GM18868 (cell line): ENCODE results near the gene RNF7.
"Not testable (repeated sequence)": the region's sequence is repeated elsewhere in the genome, so short reads cannot be mapped to it uniquely, and the experiment has no call there.

Source experiments
- ATAC-seq: cut with Tn5 transposase; IDR thresholded peaks from one replicate; pipeline ENCODE4 v1.9.1; 2021; ENCODE audit warnings: mild to moderate bottlenecking, moderate library complexity; ENCODE audit not compliant: unreplicated experiment

The RNF7 gene

GRCh38 chr3:141735176-141735575 lies 2.9 kb upstream of the RNF7 start:
- no peak for ATAC-seq

- no peak for ATAC-seq
Measured at GRCh38 chr3:141735770-141736465, 2.2 kb upstream of the RNF7 start.

GRCh38 chr3:141737093-141737492 lies 1.0 kb upstream of the RNF7 start:
- ATAC-seq: no peak

DNA sequence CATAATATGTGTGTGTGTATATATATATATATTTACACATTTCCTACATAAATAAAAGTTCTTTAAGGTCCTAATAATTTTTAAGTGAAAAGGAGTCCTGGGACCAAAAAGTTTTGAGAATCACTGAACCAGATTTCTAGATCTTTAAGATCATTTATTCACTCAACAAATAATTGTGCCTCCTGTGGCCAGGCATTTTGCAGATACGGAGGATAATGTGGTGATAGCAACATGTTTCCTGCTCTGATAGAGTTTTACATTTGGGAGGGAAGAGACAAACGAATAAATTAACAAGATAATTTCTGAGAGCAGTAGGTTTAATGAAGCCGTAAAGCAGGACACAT lies 448 bp upstream of the RNF7 start:
- ATAC-seq: no peak

DNA sequence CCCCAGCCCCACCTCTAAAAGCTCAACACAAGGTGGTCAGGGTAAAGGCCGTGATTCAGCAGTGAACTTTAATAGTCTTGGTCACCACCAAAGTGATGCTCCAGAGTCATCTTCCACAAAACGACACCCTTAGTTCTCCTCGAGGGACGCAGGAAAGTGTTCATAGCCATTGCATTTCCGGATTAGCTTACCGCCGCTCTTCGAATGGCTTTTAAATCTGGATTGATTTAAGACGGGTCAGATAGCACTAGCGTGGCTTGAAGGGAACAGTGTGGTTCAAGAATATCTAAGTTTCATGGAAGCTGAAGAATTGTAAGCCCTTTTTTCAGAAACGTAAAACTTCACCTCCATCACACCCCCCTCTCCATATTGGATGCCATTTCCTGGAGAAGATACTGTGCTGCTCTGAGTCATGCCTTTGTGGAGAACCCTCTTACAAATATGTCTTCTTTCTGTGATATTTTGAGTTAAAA lies 829 bp downstream of the RNF7 start:
- no peak for ATAC-seq

GRCh38 chr3:141739731-141740130 lies 1.6 kb downstream of the RNF7 start:
- no peak for ATAC-seq

GRCh38 chr3:141740349-141740748 lies 2.3 kb downstream of the RNF7 start:
- ATAC-seq: no peak

DNA sequence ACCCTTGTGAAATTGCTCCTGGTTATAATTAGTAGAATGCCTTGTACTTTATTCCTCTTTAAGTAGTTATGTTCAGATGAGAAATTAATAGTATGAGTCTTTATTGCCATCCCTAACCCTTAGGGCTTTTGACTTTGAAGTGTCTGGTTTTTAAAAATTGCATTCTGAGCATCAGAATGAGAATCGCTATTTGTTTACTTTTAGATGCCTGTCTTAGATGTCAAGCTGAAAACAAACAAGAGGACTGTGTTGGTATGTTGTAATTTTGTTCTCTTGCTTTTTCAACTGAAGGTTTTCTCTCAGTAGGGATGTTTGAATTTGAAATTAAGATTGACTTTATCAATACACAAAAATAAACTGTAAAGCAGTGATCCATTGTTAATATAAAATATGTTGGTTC lies 5.2 kb downstream of the RNF7 start:
- ATAC-seq: no peak

- no peak for ATAC-seq
Measured at GRCh38 chr3:141746962-141747361, 8.9 kb downstream of the RNF7 start.

GRCh38 chr3:141753399-141753798 lies 15.3 kb downstream of the RNF7 start:
- ATAC-seq: no peak

GRCh38 chr3:141754032-141754431 lies 15.9 kb downstream of the RNF7 start:
- no peak for ATAC-seq

DNA sequence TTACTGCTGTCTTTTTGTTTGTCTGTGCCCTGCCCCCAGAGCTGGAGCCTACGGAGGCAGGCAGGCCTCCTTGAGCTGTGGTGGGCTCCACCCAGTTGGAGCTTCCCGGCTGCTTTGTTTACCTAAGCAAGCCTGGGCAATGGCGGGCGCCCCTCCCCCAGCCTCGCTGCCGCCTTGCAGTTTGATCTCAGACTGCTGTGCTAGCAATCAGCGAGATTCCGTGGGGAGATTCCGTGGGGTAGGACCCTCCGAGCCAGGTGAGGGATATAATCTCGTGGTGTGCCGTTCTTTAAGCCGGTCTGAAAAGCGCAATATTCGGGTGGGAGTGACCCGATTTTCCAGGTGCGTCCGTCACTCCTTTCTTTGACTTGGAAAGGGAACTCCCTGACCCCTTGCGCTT lies 24.5 kb downstream of the RNF7 start:
- ATAC-seq: not testable (repeated sequence)

- ATAC-seq: no peak
Measured at GRCh38 chr3:141763088-141763750, 25.1 kb downstream of the RNF7 start, which contains the start of gene GRK7. TSS of gene GRK7 (plus strand) at chr3:141763408. CDS start at chr3:141778285, 14,877 bp downstream.

- ATAC-seq: no peak
Measured at GRCh38 chr3:141764045-141764444, 25.9 kb downstream of the RNF7 start.

DNA sequence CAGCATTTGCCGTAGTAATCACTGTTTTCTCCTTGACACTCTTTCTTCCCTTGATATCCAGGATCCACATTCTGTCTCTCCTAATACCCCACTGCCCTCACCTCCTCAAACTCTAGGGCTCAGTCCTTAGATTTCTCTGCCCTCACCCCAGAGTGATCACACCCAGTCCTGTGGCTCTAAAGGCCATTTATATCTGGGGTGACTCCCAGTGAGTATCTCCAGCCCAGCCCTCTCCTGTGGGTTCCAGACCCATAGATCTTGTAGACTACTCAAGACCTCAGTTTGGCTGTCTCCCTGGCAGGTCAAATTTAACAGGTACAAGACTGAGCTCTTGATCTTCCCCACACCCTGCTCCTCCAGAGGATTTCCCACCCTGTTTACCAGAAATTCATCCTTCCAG lies 26.4 kb downstream of the RNF7 start:
- ATAC-seq: no peak

GRCh38 chr3:141764986-141765385 lies 26.9 kb downstream of the RNF7 start:
- ATAC-seq: no peak

GRCh38 chr3:141767066-141767465 lies 29.0 kb downstream of the RNF7 start:
- ATAC-seq: no peak

DNA sequence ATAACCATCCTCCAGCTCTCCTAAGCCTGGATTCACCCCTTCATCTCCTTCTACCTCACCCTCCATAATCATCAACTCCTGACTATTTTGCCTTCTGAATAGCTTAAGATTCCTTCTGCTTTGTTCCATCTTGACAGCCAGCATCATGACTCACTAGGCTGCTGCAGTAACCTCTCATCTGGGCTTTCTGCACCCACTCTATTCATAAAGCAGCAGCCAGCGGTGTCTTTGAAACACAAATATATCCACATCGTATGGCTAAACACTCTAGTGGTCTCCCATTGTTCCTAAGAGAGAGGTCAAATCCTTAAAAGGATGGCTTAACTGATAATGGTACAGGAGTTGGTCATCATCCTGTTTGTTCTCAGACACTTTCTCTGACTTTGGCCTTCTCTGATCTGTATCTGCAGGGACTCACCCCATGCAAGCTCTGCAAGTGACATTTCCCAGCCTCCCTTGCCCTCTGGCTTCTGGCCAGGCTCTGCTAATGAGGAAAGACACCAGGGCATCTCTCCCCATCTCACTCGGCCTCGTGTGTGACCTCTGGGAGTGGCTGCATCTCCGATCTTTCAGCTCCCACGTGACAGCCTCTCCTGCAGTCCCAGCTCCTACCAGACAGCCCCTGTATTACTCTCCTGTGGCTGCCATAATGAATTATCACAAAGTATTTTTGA lies 31.3 kb downstream of the RNF7 start:
- no peak for ATAC-seq

- no peak for ATAC-seq
Measured at GRCh38 chr3:141773676-141774075, 35.6 kb downstream of the RNF7 start.

- no peak for ATAC-seq
Measured at GRCh38 chr3:141776376-141776775, 38.3 kb downstream of the RNF7 start.

DNA sequence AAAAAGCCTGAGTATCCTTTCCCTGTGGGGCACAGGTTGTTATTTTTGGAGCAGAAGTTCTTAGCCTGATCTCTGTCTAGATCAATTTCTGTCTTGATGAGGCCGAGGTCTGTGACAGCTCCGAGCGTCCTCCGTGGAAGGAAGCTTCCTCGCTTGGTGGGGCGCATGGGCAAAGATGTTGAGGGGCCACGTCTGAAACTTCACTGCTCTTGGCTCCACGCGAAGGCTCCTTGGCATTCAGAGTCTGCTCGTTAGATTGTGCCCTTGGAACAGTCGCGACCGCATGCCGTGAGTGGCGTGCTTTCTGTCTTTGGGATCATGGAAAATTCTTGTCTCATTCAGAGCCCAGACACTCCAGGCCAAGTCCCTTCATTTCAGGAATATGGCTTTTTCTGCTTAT lies 38.8 kb downstream of the RNF7 start:
- ATAC-seq: no peak
